GM15510 (cell line): ENCODE measurements around the gene GBP7.

Experiments
- POLR2A ChIP-seq: IDR thresholded peaks from 3 replicates; pipeline ENCODE4 v1.6.1; 2011; ENCODE audit warnings: borderline replicate concordance; ENCODE audit not compliant: insufficient read length; ENCODE audit errors: extremely low read depth

The GBP7 gene

DNA sequence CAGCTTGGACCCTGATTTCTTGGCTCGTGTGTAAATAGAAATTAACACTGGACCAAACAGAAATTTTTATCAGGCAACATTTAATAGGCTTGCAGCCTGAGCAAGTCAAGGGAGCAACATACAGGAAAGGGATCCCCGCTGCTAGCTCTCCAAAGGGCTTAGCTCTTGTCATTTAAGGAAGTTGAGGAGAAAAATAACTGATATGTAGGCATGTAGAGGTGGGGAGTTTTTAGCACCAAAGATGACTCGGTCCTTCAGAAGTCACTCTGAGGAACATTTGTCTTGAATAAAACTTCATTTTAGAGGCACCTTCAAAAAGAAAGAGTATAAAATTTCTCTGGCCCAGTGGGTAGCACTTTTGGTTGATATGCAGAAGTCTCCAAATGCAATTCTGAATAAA, 76.9 kb downstream of the GBP7 start:
- TF ChIP-seq POLR2A = no peak

DNA sequence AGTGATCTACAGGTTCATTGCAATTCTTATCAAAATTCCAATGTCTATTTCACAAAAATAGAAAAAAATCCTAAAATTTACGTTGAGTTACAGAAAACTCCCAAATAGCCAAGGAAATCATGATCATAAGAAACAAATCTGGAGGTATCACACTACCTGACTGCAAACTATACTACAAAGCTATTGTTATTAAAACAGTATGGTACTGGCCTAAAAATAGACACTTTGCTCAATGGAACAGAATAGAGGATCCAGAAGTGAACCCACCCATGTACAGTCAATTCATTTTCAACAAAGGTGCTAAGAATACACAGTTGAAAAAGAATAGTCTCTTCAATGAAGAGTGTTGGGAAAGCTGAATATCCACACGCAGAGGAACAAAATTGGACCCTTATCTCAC, 80.1 kb downstream of the GBP7 start:
- no peak for TF ChIP-seq POLR2A

DNA sequence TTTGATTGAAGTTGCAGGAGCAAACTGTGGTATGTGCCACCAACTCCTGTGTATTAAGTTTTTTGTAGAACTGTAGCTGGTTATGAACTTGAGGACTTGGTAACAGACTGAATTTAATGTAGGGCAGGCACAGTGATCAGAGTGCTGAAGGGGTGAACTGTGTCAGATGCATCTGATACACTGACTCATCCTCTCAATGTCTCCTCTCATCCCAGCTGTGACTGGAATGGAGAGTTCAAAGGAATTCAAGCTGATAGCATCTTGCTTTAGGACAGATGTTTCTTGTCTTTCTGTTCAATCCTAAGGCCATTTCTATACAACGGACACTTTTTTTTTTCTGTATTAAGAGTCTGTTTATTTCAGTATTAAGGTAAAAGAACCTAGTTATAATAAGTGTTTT, 85.8 kb downstream of the GBP7 start:
- TF ChIP-seq POLR2A = no peak

DNA sequence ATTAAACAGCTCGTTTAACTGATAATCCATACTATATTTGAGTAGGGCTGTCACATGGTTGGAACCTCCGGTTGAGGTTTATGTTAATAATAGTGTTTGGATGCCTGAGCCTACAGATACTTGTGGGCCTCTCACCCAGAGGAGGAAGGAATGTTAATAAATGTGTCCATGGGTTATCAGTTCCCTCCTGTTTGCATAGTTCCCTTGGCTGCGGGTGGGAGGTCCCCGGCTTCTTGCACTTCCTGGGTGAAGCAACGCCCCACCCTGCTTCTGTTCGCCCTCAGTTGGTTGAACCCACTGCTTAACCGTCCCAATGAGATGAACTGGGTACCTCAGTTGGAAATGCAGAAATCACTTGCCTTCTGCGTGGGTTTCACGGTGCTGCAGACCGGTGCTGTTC, 87.2 kb downstream of the GBP7 start:
- TF ChIP-seq POLR2A = no peak

DNA sequence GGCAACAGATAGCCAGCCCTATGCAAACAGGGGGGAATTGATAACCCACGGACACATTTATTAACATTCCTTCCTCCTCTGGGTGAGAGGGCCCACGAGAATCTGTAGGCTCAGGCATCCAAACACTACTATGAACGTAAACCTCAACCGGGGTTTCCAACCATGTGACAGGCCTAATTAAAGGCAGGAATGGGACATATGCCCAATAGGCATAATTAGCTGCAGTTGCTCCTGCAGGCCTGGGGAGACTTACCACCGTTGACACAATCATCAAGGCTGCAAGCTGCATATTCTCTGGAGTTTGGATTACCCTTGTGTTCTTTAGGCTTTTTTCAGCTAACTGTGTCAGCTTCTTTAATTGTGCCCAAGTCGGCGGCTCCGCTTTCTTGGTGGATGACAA, 88.6 kb downstream of the GBP7 start:
- no peak for TF ChIP-seq POLR2A

DNA sequence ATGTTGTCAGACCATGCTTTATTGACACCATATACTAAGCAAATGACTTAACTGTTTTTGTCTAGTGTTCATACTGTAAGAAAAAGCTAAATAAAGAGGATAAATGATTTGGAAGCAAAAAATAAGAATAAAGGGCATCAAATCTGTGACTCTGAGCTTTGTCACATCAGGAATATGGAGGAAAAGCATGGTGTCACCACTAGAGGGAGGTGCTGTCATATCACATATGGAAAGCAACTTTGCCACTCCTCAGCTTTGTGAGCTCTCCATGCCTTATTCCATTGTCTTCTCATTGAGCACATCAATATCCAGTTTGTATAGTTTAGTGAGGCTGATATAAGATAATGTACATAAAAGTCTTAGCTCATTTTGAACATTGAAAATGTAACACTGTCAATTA, 90.0 kb downstream of the GBP7 start:
- TF ChIP-seq POLR2A = no peak
